ENCODE results near the gene B4GAT1. TPM values are rescaled to one million over a fixed set of nuclear protein-coding genes. Genes with fewer than 3 reads are reported as not detected.

The B4GAT1 gene
- total RNA-seq, 1 experiment from 2014 or later: 47.1 TPM

DNA sequence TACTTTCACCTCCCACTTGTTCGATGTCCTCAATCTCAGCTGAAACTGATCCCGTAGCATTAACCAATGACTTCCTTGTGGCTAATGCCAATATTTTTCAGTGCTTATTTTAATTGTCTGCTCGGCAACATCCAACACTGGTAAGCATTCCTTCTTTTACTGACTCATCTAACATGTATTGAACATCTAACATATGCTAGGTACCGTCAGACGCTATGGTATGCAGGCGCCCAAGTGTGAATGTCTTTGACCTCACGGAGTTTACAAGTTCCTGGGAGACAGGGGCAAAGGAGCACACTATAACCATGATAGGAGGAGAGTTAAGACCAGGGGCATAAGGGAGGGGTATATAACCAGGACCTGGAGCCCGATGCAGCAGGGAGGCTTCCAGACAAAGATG, 4.3 kb downstream of the B4GAT1 start:
- ChIA-PET POLR2A (ENCODE audit: low non-redundant PET) (no interaction called here), CTCF (interaction anchor here (1.2 kb wide), 1 partner anchor 31 kb away, joined by 4 read pairs; no protein-coding TSS in a partner anchor)
- peaks cover 24% of the 10 kb centered on the region for H3K4me1 ChIP-seq (ENCODE audit: insufficient read depth, low read length, poor library complexity, severe bottlenecking)
- no peaks in the 10 kb centered on the region for H3K27me3 ChIP-seq (replicated peaks; ENCODE audit: insufficient read depth, low read depth, low read length, poor library complexity)
- no peak overlapping the region for H3K4me3 ChIP-seq (ENCODE audit: low read depth, low read length, poor library complexity, severe bottlenecking)
- H3K9me3 ChIP-seq (ENCODE audit: low read depth, low read length, poor library complexity, severe bottlenecking): no peaks in the 10 kb centered on the region
- DNase-seq (ENCODE audit: low spot score): no peak
- intact Hi-C loops (cut with micrococcal nuclease; ENCODE audit: unreplicated experiment): no loop called here
- no peak for TF ChIP-seq EZH2 (IDR thresholded peaks at IDR 0.05; ENCODE audit: borderline replicate concordance, low read depth, low read length, poor library complexity, severe bottlenecking)
- TF ChIP-seq, protein P1, sequence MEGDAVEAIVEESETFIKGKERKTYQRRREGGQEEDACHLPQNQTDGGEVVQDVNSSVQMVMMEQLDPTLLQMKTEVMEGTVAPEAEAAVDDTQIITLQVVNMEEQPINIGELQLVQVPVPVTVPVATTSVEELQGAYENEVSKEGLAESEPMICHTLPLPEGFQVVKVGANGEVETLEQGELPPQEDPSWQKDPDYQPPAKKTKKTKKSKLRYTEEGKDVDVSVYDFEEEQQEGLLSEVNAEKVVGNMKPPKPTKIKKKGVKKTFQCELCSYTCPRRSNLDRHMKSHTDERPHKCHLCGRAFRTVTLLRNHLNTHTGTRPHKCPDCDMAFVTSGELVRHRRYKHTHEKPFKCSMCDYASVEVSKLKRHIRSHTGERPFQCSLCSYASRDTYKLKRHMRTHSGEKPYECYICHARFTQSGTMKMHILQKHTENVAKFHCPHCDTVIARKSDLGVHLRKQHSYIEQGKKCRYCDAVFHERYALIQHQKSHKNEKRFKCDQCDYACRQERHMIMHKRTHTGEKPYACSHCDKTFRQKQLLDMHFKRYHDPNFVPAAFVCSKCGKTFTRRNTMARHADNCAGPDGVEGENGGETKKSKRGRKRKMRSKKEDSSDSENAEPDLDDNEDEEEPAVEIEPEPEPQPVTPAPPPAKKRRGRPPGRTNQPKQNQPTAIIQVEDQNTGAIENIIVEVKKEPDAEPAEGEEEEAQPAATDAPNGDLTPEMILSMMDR (conservative IDR thresholded peaks at IDR 0.05; ENCODE audit: low read depth, low read length): no peak
- no TSS peak for BruUV-seq (replicated peaks)
- H3K36me3 ChIP-seq (ENCODE audit: insufficient read depth, low read length, poor library complexity, severe bottlenecking): peaks cover 9% of the 10 kb centered on the region
- H3K27ac ChIP-seq (ENCODE audit: low read depth, low read length, poor library complexity, severe bottlenecking): no peak overlapping the region

DNA sequence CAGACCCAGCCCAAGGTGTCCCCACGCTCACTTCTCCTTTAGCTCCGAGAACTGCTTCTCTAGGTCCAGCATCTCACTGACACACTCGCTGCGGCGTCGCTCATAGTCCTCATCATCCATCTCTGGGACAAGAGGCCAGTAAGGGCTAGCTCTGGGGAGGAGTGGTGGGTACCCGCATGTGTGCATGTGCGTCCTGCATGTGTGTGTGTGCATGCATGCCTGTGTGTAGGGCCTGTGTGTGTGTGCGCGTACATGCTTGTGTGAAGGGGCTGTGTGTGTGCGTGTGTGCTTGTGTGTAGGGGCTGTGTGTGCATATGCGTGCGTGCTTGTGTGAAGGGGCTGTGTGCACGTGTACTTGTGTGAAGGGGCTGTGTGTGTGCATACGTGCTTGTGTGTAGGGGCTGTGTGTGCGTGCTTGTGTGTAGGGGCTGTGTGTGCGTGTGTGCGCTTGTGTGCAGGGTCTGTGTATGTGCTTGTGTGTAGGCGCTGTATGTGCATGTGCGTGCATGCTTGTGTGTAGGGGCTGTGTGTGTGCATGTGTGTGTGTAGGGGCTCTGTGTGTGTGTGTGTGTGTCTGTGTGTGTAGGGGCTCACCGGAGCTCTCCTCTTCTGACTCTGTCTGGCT, 5.8 kb downstream of the B4GAT1 start:
- BruUV-seq (replicated peaks): no TSS peak
- ChIA-PET POLR2A (ENCODE audit: low non-redundant PET) (no interaction called here), CTCF (no interaction called here)
- Histone ChIP-seq H3K27ac (ENCODE audit: low read depth, low read length, poor library complexity, severe bottlenecking) (no peak overlapping the region), H3K4me1 (ENCODE audit: insufficient read depth, low read length, poor library complexity, severe bottlenecking) (peaks cover 31% of the 10 kb centered on the region), H3K36me3 (ENCODE audit: insufficient read depth, low read length, poor library complexity, severe bottlenecking) (peaks cover 16% of the 10 kb centered on the region), H3K4me3 (ENCODE audit: low read depth, low read length, poor library complexity, severe bottlenecking) (no peak overlapping the region), H3K27me3 (replicated peaks; ENCODE audit: insufficient read depth, low read depth, low read length, poor library complexity) (no peaks in the 10 kb centered on the region), H3K9me3 (ENCODE audit: low read depth, low read length, poor library complexity, severe bottlenecking) (no peaks in the 10 kb centered on the region)
- no peak for DNase-seq (ENCODE audit: low spot score)
- intact Hi-C loops (cut with micrococcal nuclease; ENCODE audit: unreplicated experiment): no loop called here
- TF ChIP-seq, protein P1 (conservative IDR thresholded peaks at IDR 0.05; ENCODE audit: low read depth, low read length): no peak
- no peak for TF ChIP-seq EZH2 (IDR thresholded peaks at IDR 0.05; ENCODE audit: borderline replicate concordance, low read depth, low read length, poor library complexity, severe bottlenecking)

DNA sequence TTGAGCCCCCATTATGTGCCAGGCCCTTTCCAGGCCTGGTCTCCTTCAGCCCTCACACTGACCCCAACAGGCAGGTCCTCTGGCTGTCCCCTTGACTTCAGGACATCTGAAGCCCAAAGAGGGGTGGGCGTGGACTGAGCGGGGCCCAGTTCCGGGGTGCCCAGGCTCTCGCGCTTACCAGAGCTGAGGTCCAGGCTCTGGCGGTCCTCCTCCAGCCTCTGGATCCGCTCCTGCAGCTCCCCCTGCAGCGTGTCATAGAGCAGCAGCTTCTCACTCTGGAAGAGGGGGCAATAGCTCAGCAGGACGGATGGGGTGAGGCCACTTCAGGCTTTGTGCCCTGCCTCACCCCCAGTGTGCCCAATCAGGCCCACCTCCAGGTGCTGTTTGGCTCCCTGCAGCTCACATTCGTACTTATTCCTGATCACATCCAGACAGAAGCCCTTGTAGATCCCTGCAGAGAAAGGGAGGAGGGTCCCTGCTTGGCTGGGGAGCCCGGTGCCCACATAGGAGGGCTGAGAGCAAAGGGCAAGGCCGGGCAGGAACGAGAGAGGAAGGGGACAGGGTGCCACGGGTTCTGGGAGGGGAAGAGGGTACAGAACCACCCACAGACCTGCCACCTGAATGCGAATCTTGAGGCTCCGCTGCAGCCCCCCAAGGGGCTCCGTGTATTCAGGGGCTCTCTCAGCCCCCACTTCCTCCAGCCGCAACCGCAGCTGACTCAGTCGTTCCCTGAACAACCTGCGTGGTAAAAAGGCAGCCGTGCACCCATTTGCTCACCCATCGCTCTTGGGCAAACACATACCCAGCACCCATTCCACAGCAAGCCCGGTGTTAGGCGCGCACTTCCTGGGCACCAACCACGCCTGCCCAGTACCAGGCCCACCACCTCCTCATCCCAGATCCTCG, 6.6 kb downstream of the B4GAT1 start:
- no peak overlapping the region for H3K4me3 ChIP-seq (ENCODE audit: low read depth, low read length, poor library complexity, severe bottlenecking)
- intact Hi-C loops (cut with micrococcal nuclease; ENCODE audit: unreplicated experiment): no loop called here
- CTCF ChIA-PET: no interaction called here
- DNase-seq (ENCODE audit: low spot score): no peak
- no peaks in the 10 kb centered on the region for H3K9me3 ChIP-seq (ENCODE audit: low read depth, low read length, poor library complexity, severe bottlenecking)
- POLR2A ChIA-PET (ENCODE audit: low non-redundant PET): no interaction called here
- no peak overlapping the region for H3K27ac ChIP-seq (ENCODE audit: low read depth, low read length, poor library complexity, severe bottlenecking)
- TF ChIP-seq, protein P1 (conservative IDR thresholded peaks at IDR 0.05; ENCODE audit: low read depth, low read length): no peak
- TF ChIP-seq EZH2 (IDR thresholded peaks at IDR 0.05; ENCODE audit: borderline replicate concordance, low read depth, low read length, poor library complexity, severe bottlenecking): no peak
- H3K4me1 ChIP-seq (ENCODE audit: insufficient read depth, low read length, poor library complexity, severe bottlenecking): peaks cover 31% of the 10 kb centered on the region
- BruUV-seq (replicated peaks): no TSS peak
- peaks cover 16% of the 10 kb centered on the region for H3K36me3 ChIP-seq (ENCODE audit: insufficient read depth, low read length, poor library complexity, severe bottlenecking)
- no peaks in the 10 kb centered on the region for H3K27me3 ChIP-seq (replicated peaks; ENCODE audit: insufficient read depth, low read depth, low read length, poor library complexity)

Data from A673 (cell line).